Femur (tissue), 1 donor: ENCODE measurements around the gene WNT5B.
A peak's percentile ranks its signal among the peaks of the same experiment; 100 is the strongest.

Source experiments
- DNase-seq: peaks from one replicate; pipeline ENCODE4 v3.0.0-alpha.2; 2017

The WNT5B gene

DNA sequence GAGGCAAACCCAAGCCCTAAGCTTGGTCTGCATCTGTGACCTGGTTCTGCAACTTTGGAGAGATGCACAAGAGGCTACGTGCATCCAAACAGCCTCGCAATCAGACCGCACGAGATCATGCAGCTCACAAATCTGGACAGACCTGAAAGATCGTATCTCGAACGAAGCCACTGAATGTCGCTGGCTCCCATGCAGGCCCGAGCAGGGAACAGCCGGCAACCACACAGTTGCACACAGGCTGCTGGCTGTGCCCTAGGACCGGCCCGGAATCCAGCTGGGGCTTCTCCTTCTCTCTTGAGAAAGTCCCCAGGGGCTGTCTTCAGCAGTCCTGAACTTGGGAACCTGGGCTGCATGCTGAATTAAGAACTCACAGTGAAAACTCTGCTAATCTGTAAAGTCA lies 27.9 kb downstream of the WNT5B start:
- DNase-seq: peak; percentile 10

DNA sequence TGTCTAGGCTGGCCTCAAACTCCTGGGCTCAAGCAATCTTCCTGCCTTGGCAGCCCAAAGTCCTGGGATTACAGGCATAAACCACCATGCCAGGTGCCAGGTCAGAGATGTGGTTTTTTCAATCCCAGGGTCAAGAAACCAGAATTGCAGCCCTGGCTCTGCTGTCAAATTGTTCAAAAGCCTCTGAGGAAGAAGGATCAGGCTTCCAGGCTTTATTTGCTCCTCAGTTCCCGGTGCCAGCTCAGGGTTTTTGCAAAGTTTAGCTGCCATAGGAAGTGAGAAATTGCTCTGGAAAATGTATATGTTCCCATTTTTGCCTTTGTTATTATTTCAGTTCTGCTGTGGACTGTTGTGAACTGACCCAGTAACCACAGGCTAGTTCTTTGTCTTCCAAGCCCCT lies 28.7 kb downstream of the WNT5B start:
- DNase-seq: peak; percentile 45

DNA sequence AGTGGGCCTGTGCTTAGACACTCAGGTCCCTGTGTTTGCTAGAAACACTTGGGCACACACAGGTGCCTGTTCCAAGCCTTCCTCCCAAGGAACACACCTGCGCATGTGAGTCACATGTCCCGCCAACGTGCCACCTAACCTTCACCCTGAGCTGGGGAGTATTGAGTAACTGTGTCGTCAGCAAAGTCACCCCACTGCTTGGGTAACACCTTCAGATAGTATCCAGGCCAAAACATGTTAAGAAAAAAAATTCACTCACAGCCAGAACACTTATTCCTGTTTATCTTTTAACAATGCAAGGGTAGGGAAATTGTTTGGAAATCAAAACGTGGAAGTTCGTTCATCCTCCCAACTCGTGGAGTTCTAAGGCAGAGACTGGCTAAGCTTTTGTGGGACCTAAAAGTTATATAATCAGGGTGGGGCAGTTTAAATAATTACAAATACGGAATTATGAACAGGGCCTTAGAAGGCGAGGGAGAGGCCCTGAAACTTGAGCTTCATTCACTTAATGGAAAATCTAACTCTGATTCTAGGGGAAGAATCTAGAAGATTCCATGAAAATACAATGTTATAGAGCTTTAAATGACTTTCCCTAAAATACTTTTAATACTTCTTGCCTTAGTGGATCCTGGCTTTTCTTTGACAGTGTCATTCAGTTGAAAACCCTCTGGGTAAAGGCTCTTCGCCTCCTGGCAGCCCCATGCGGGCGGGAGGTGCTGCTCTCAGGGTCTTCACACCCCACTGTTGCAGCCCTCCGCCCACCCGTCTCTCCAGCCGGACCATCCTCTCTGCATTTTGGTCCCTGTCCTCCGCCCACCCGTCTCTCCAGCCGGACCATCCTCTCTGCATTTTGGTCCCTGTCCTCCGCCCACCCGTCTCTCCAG lies 31.5 kb downstream of the WNT5B start:
- DNase-seq: no peak

DNA sequence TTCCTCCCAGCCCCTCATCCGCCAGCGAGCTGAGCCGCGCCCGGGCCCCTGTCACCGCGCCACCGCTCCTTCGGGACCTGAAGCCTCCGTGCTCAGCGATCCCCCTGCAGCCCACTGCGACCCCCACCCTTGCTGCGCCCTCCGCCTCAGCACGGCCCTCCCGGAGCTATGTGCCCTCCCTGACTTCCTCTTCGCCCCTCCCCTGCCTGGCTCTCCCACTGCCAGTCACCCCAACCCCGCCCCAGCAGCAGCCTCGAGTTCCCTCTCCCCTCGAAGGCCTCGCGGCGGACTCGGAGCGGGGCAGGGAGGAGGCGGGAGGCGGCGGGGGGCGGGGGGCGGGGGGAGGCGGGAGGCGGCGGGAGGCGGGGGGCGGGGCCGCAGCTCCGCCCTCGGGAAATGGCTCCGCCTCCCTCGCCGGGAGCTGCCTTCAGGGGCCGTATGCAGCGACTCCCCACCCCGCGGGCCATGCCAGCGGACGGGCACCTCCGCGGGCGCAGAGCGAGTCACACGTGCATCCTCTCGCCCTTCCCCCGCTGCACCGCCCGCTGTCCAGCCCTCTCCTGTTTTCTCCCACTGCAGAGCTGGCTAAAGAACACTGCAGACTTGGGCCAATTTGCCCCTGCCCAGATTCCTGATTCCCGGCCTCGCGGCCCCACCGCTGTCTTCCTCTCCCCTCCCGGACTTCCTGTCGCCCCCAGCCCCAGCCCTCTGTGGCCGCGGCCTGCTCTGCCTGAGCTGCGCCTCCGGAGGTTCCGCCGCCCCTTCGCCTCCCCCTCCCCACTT lies 32.7 kb downstream of the WNT5B start:
- DNase-seq: peak; percentile 93

DNA sequence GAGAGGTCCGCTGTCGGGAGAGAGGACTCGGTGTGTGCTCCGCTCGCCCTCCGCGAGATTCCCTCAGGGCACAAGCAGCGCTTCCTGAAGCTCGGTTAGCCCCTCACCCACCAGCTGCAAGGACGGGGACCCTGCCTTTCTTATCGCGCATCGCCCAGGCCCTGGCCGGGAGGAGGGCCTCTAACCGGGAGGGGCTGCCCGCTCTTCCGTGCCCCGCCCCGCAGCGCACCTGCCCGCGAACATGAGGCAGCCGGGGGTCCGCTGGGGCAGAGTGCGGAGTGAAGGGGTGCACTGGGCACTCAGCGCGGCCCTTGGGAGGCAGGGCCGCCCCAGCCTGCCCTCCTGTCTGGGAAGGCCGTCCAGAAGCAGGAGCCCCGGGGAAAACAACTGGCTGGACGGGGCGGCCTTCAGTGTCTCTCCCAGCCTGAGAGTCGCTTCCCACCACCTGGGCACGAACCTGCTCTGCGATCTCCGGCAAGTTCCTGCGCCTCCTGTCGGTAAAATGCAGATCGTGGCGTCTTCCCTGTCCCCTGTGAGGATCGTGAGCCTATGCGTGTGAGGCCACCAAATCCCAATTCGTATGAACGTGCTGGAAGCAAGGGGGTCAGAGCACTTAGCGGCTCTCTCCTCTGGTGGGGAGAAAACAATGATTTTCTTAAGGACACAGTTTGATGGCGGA lies 33.9 kb downstream of the WNT5B start:
- peak; percentile 73 for DNase-seq

- DNase-seq: no peak
Measured at GRCh38 chr12:1663440-1664132, 34.6 kb downstream of the WNT5B start.

DNA sequence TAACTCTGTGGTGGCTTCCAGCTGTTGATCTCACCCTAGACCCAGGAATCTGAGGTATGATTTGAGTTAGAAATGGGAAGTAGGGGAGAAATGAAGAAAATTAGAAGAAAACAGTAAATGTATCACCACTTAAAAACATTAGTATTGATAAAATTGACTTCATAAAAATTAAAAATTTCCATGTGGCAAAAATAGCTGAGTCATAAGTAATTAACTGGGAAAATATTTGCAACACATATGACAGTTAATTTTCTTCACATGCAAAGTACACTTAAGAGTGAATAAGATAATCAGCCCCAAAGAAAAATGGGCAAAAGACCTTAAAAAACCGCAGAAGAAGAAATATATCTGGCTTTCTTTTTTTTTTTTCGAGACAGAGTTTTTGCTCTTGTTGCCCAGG lies 36.3 kb downstream of the WNT5B start:
- no peak for DNase-seq

- no peak for DNase-seq
Measured at GRCh38 chr12:1666215-1666614, 37.2 kb downstream of the WNT5B start.

GRCh38 chr12:1666685-1667162 lies 37.7 kb downstream of the WNT5B start:
- DNase-seq: no peak

DNA sequence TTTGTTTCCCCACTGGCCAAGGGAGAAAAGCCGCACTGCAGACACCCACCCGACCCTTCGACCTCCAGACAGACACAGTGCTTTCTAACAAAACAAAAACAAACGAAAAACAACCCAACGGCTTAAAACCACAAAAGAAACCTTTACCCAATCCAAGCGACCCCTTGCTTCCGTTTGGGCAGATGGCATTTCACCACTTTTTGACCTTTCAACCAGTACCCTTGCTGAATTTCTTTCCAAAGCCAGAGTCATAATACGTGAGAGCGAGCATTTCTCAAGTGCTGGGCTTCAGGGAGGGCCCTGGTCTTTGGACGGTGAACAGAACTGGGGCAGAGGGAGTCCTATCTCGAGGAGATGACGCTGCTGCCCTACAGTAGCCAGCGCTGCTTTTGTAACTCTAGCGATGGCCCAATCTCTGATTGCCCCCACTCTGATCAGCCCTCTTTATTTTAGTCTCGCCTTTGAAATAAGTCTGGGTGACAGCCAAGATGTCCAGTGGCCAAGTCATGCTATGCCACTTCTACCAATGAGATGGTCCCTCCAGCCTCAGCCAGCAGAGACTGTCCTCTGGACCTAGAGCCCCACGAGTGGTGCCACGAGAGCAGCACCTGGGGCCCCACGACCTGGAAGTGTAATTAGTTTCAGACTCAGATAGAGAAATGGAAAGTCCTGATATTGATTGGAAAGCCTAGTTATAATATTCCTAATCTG lies 40.0 kb downstream of the WNT5B start:
- peak; percentile 43 for DNase-seq

GRCh38 chr12:1670358-1671268 lies 41.6 kb downstream of the WNT5B start:
- no peak for DNase-seq

DNA sequence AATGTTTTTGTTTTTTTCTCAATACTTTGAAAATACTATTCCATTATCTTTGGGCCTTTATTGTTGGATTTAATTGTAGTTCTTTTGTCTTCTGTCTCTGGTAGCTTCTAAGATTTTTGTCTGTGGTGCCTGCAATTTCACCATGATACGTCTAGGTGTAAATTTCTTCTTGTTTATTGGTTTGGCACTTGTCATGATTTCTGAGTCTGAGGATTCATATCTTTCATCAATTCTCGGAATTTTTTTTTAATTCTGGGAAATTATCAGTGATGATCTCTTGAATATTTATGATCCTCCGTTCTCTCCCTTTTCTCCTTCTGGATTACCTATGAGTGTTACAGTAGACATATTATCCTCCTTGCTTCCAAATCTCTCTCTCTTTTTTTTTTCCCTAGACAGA lies 47.0 kb downstream of the WNT5B start:
- no peak for DNase-seq

GRCh38 chr12:1680804-1681492 lies 51.9 kb downstream of the WNT5B start:
- DNase-seq: no peak

DNA sequence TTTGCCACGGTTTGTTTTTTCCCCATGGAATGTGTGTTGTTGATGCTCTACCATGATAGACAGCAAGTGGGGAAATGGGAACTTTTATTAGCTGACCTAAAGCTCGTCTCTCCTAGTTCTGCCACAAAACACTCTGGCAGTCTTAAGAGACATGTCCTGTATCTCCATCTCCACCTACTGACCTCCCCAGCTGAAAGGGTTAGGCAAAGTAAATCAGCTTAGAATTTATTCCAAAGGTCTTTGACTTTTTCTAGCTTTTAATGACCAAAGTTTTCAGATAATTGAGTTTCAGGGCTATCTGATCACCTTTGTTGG lies 52.4 kb downstream of the WNT5B start:
- DNase-seq: no peak

- DNase-seq: no peak
Measured at GRCh38 chr12:1688086-1688710, 59.2 kb downstream of the WNT5B start.

GRCh38 chr12:1690578-1691122 lies 61.6 kb downstream of the WNT5B start, which contains the start of gene ADIPOR2:
Gene ADIPOR2 (plus strand): TSS chr12:1691070. CDS start chr12:1754344, 63,274 bp downstream.
- DNase-seq: peak; percentile 97

- no peak for DNase-seq
Measured at GRCh38 chr12:1691123-1692007, 62.3 kb downstream of the WNT5B start.

DNA sequence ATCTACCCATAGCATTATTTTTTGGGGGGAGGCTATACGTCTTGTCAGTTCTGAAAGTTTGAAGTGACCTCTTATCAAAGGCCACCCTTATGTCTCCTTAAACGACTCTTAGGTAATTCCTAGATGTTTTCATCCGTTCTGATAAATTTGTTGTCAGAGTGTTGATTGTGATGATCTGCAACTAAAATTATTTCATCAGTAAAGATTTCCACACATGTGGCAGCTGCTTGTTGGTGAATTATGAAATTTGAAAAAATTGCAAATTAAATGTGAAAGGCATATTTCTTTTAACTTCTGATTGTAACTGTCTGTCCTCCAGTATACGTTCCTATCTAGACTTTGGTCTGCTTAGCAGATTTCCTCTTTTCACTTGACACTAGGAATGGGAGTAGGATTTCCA lies 63.2 kb downstream of the WNT5B start:
- no peak for DNase-seq
